ENCODE results near the gene MYO1A. TPM values are rescaled to one million over a fixed set of nuclear protein-coding genes. Genes with fewer than 3 reads are reported as not detected.

Gene MYO1A
- total RNA-seq, 1 donor from 2014 or later, result 3.6 TPM

Other genes starting within 250 kb of the MYO1A start
- gene SDR9C7, start 115.7 kb downstream of the MYO1A start, total RNA-seq, result not detected
- 0.35 TPM for gene RDH16, start 92.5 kb downstream of the MYO1A start, total RNA-seq
- 3.6 TPM for gene ZBTB39, start 43.6 kb downstream of the MYO1A start, total RNA-seq
- not detected for gene TAC3, start 33.6 kb downstream of the MYO1A start, total RNA-seq
- gene NEMP1, start 28.7 kb upstream of the MYO1A start, total RNA-seq, result 8.6 TPM
- 22.1 TPM for gene NAB2, start 39.0 kb upstream of the MYO1A start, total RNA-seq
- gene STAT6, start 61.2 kb upstream of the MYO1A start, total RNA-seq, result 164 TPM
- gene LRP1, start 78.4 kb upstream of the MYO1A start, total RNA-seq, result 954 TPM
- not detected for gene LRP1-AS, start 97.5 kb upstream of the MYO1A start, total RNA-seq
- gene NXPH4, start 166.7 kb upstream of the MYO1A start, total RNA-seq, result 1.4 TPM
- 62.3 TPM for gene SHMT2, start 179.6 kb upstream of the MYO1A start, total RNA-seq
- 3.9 TPM for gene STAC3, start 201.1 kb upstream of the MYO1A start, total RNA-seq